B cell (primary cell): ENCODE measurements around the gene SMCO2. TPM values are rescaled to one million over a fixed set of nuclear protein-coding genes. Genes with fewer than 3 reads are reported as not detected.
A peak's percentile ranks its signal among the peaks of the same experiment; 100 is the strongest.

Experiments used
- ATAC-seq: fragments of 200-7000 bp; cut with Tn5 transposase; one replicate; pipeline ENCODE4 v1.10.0; 2021; ENCODE audit warnings: low read depth, mild to moderate bottlenecking, moderate number of reproducible peaks, moderate library complexity
- CTCF ChIA-PET: fragments of 350-600 bp; sonication (Branson Sonifier 250); formaldehyde crosslinking; loops from one replicate; lab custom pipeline; 2021; ENCODE audit warnings: antibody characterized with exemption, inconsistent platforms; lab: Charles Lee
- POLR2A ChIA-PET: fragments of 350-600 bp; sonication (Branson Sonifier 250); formaldehyde crosslinking; loops from one replicate; lab custom pipeline; 2021; ENCODE audit warnings: antibody characterized with exemption; lab: Charles Lee
- DNase-seq: peaks from one replicate; pipeline ENCODE4 v3.0.0; 2013
- H2AFZ ChIP-seq: 2 replicates; pipeline ENCODE4 v1.6.1; 2012; ENCODE audit warnings: mild to moderate bottlenecking, low read depth, low read length; ENCODE audit not compliant: insufficient read depth, poor library complexity, severe bottlenecking
- H3K27ac ChIP-seq, 2 donors: 1 replicate in 1 of 2; 2 replicates in 1 of 2; pipeline ENCODE4 v1.5.1; 2012 to 2013; ENCODE audit warnings: low read length in 2 of 2, mild to moderate bottlenecking in 2 of 2, moderate library complexity in 1 of 2
- H3K27me3 ChIP-seq, 4 experiments: fragments of 200-600 bp in 1 of 4; sonication (generic) in 1 of 4; replicated peaks in 1 of 4; 1 replicate in 2 of 4; 2 replicates in 2 of 4; pipeline versions ENCODE4 v1.6.1 to v1.7.0; 2013 to 2016; ENCODE audit warnings: low read length in 3 of 4, mild to moderate bottlenecking in 2 of 4, mixed read lengths in 1 of 4, moderate library complexity in 1 of 4; ENCODE audit not compliant: insufficient read depth in 4 of 4, control insufficient read depth in 3 of 4; ENCODE audit errors: control extremely low read depth in 1 of 4
- H3K36me3 ChIP-seq, 2 experiments: replicated peaks in 1 of 2; 1 replicate in 1 of 2; 2 replicates in 1 of 2; pipeline versions ENCODE4 v1.6.1 to v1.7.1; 2013; ENCODE audit warnings: low read length in 1 of 2; ENCODE audit not compliant: insufficient read depth in 2 of 2, control insufficient read depth in 1 of 2; ENCODE audit errors: control extremely low read depth in 1 of 2, extremely low read depth in 1 of 2
- H3K4me1 ChIP-seq, 2 donors: fragments of 200-600 bp in 1 of 2; sonication (generic) in 1 of 2; 1 replicate in 1 of 2; 2 replicates in 1 of 2; pipeline versions ENCODE4 v1.5.1 to v1.6.1; 2013 to 2017; ENCODE audit warnings: low read length in 2 of 2; ENCODE audit not compliant: control insufficient read depth in 2 of 2, insufficient read depth in 2 of 2
- H3K4me2 ChIP-seq: replicated peaks from 2 replicates; pipeline ENCODE3; 2012; ENCODE audit warnings: mild to moderate bottlenecking, low read depth, low read length; ENCODE audit not compliant: poor library complexity, severe bottlenecking
- H3K4me3 ChIP-seq, 5 experiments: fragments of 200-600 bp in 1 of 5; sonication (generic) in 1 of 5; 1 replicate in 3 of 5; 2 replicates in 2 of 5; pipeline versions ENCODE4 v1.5.1 to v1.7.0; 2011 to 2016; ENCODE audit warnings: low read length in 4 of 5, mild to moderate bottlenecking in 4 of 5, low read depth in 2 of 5, control low read depth in 1 of 5, moderate library complexity in 1 of 5; ENCODE audit not compliant: insufficient read depth in 1 of 5; ENCODE audit errors: control extremely low read depth in 1 of 5, extremely low read depth in 1 of 5
- H3K79me2 ChIP-seq: fragments of 200-600 bp; sonication (generic); one replicate; pipeline ENCODE4 v1.6.0; 2016; ENCODE audit warnings: low read length; ENCODE audit not compliant: control insufficient read depth, insufficient read depth
- H3K9ac ChIP-seq: fragments of 200-600 bp; sonication (generic); 2 replicates; pipeline ENCODE4 v1.6.1; 2017; ENCODE audit warnings: mild to moderate bottlenecking, low read length, moderate library complexity
- H3K9me3 ChIP-seq, 3 donors: one replicate each; pipeline versions ENCODE4 v1.6.1 to v1.7.1; 2013; ENCODE audit warnings: low read length in 2 of 3; ENCODE audit not compliant: control insufficient read depth in 2 of 3, insufficient read depth in 1 of 3; ENCODE audit errors: control extremely low read depth in 1 of 3
- H4K20me1 ChIP-seq: 2 replicates; pipeline ENCODE4 v1.6.0; 2012; ENCODE audit warnings: mild to moderate bottlenecking, low read length; ENCODE audit not compliant: insufficient read depth, control insufficient read depth, poor library complexity, severe bottlenecking
- H3K27ac Mint-ChIP-seq: one replicate; pipeline ENCODE4 v1.8.0; 2021; ENCODE audit warnings: mixed read lengths
- H3K27me3 Mint-ChIP-seq: one replicate; pipeline ENCODE4 v1.8.0; 2021; ENCODE audit warnings: mixed read lengths
- H3K4me1 Mint-ChIP-seq: one replicate; pipeline ENCODE4 v1.8.0; 2021; ENCODE audit warnings: mixed read lengths
- H3K4me3 Mint-ChIP-seq: one replicate; pipeline ENCODE4 v1.8.0; 2021; ENCODE audit warnings: mixed read lengths
- H3K9me3 Mint-ChIP-seq: one replicate; pipeline ENCODE4 v1.8.0; 2022; ENCODE audit warnings: mixed read lengths; ENCODE audit not compliant: insufficient read depth
- EZH2 ChIP-seq: IDR thresholded peaks from 2 replicates; pipeline ENCODE4 v1.6.1; 2012; ENCODE audit warnings: borderline replicate concordance, low read depth, mild to moderate bottlenecking, moderate library complexity, low read length; ENCODE audit not compliant: insufficient read depth, poor library complexity, severe bottlenecking
- WGBS: methylation state at CpG from one replicate; pipeline ENCODE4 v1.1.5; 2013; ENCODE audit warnings: missing lambda C conversion rate; ENCODE audit not compliant: insufficient coverage; 5-methylcytosine and 5-hydroxymethylcytosine counted together
- intact Hi-C: fragments of 100-400 bp; cut with micrococcal nuclease; formaldehyde crosslinking; loops from one replicate; pipeline ENCODE4 v1.10.0; 2022
- polyA plus RNA-seq: library from polyadenylated mRNA; depleted of rRNA; stranded (reverse); fragments of >200 nt; gene quantifications from 2 replicates; pipeline ENCODE4 v1.2.3, GENCODE V29; 2012
- total RNA-seq, 2 donors: library from RNA; stranded (reverse); fragments of 120-200 nt in 1 of 2; gene quantifications; 1 replicate in 1 of 2; 2 replicates in 1 of 2; pipeline versions ENCODE4 v1.2.3 to v1.2.4, GENCODE V29; 2013 to 2022
- TF ChIP-seq, protein P1 (sequence below): fragments of 200-600 bp; IDR thresholded peaks from one replicate; pipeline ENCODE4 v1.8.0; 2022; ENCODE audit warnings: antibody characterized with exemption, mild to moderate bottlenecking

The SMCO2 gene
- total and polyA plus RNA-seq, 2 donors (not counting 1 experiment from before 2014, with no cell fraction given) = 0.15 TPM; not detected in 1

DNA sequence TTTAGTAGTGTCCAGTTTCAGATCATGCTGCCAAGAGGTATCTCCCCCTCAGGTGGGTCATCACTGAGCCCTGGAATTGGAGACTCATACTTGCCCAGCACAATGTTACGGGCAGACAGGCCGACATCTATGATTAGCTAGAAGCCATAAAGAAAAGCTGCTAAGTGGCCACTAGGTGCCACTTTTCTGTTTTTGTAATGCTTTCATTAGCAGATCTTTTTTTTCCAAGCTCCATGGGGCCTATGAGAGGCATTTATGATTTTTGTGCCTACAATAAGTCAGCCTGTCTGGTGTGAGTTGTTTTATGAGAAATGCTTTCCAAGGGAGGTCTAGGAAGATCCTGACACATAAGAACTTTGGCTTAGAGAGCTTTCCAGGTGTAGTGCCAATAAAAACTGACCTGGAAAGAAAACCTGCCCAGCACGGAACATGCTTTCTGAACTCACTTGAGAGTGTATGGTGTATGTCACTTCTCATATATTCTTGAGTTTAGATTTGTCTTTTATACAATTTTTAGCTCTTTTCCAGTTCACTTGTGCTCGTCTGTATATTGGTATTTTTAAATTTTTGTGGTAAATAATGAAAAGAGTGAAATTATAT lies 21.8 kb upstream of the SMCO2 start:
- Histone ChIP-seq H3K27me3 (no peaks in the 10 kb centered on the region), H3K4me3 (no peak overlapping the region), H3K36me3 (no peaks in the 10 kb centered on the region), H3K9ac (no peak overlapping the region), H3K4me1 (no peaks in the 10 kb centered on the region), H3K4me2 (no peak overlapping the region), H3K27ac (no peak overlapping the region), H3K79me2 (no peaks in the 10 kb centered on the region), H3K9me3 (no peaks in the 10 kb centered on the region), H2AFZ (no peak overlapping the region), H4K20me1 (no peaks in the 10 kb centered on the region)
- H3K27ac Mint-ChIP-seq = no peak overlapping the region
- TF ChIP-seq, protein P1, sequence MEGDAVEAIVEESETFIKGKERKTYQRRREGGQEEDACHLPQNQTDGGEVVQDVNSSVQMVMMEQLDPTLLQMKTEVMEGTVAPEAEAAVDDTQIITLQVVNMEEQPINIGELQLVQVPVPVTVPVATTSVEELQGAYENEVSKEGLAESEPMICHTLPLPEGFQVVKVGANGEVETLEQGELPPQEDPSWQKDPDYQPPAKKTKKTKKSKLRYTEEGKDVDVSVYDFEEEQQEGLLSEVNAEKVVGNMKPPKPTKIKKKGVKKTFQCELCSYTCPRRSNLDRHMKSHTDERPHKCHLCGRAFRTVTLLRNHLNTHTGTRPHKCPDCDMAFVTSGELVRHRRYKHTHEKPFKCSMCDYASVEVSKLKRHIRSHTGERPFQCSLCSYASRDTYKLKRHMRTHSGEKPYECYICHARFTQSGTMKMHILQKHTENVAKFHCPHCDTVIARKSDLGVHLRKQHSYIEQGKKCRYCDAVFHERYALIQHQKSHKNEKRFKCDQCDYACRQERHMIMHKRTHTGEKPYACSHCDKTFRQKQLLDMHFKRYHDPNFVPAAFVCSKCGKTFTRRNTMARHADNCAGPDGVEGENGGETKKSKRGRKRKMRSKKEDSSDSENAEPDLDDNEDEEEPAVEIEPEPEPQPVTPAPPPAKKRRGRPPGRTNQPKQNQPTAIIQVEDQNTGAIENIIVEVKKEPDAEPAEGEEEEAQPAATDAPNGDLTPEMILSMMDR = no peak
- TF ChIP-seq EZH2 = no peak
- no peaks in the 10 kb centered on the region for H3K4me1 Mint-ChIP-seq
- H3K9me3 Mint-ChIP-seq = no peaks in the 10 kb centered on the region
- CTCF ChIA-PET = interaction anchor here (0.7 to 1.4 kb wide), 4 partner anchors 9 to 228 kb away, joined by 3 to 6 read pairs (median 4); no protein-coding TSS in a partner anchor
- POLR2A ChIA-PET = no interaction called here
- ATAC-seq (no peak), DNase-seq (peak; percentile 14)
- no peaks in the 10 kb centered on the region for H3K27me3 Mint-ChIP-seq
- H3K4me3 Mint-ChIP-seq = no peak overlapping the region
- intact Hi-C loops = no loop called here
- WGBS = 66% methylated on average over 2 of the region's 4 CpGs

DNA sequence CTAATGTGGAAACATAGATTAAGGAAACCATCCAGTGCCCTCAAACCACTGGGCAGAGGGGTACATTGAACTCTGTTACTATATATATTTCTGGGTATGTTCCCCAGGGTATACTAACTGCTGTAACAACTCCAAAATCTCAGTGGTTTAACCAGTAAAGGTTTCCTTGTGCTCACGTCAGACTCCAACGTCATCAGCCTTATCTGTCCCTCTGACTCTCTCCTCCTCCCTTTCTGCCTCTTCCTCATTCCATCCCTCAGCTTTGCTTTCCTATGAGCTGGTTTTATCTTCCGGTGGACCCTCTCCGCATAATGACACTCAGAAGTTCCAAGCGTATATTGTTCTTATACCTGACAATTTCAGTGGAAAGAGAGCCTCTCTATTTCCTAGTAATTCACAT lies 21.2 kb upstream of the SMCO2 start:
- H3K4me1 Mint-ChIP-seq = no peaks in the 10 kb centered on the region
- no peak overlapping the region for H3K27ac ChIP-seq

More for the DNA sequence above, 21.2 kb upstream of the SMCO2 start:
- Histone ChIP-seq H3K4me2 (no peak overlapping the region), H3K27me3 (no peaks in the 10 kb centered on the region), H4K20me1 (no peaks in the 10 kb centered on the region), H3K9me3 (no peaks in the 10 kb centered on the region), H3K4me3 (no peak overlapping the region), H3K9ac (no peak overlapping the region), H3K79me2 (no peaks in the 10 kb centered on the region), H2AFZ (no peak overlapping the region), H3K4me1 (no peaks in the 10 kb centered on the region), H3K36me3 (no peaks in the 10 kb centered on the region)
- no peak for DNase-seq
- intact Hi-C loops = no loop called here
- ChIA-PET POLR2A (no interaction called here), CTCF (interaction anchor here (0.8 to 1.5 kb wide), 4 partner anchors 8 to 12 kb away, joined by 3 to 6 read pairs (median 5); no protein-coding TSS in a partner anchor)
- H3K27me3 Mint-ChIP-seq = no peaks in the 10 kb centered on the region
- H3K27ac Mint-ChIP-seq = no peak overlapping the region
- no peaks in the 10 kb centered on the region for H3K9me3 Mint-ChIP-seq
- TF ChIP-seq, protein P1 = no peak
- TF ChIP-seq EZH2 = no peak
- H3K4me3 Mint-ChIP-seq = no peak overlapping the region
- ATAC-seq = no peak
- 37% methylated on average over 3 of the region's 5 CpGs for WGBS
